Activated CD4-positive, alpha-beta T cell treated with anti-CD3 and anti-CD28 coated beads, Interleukin-2, amount 50 U/mL, for 4 hours (primary cell): ENCODE measurements around the gene CDC40.
"Not testable (repeated sequence)": the region's sequence is repeated elsewhere in the genome, so short reads cannot be mapped to it uniquely, and the experiment has no call there.

Experiments used
- DNase-seq, 2 experiments: peaks; one replicate each; pipeline ENCODE4 v3.0.0-alpha.2; 2020

The CDC40 gene

DNA sequence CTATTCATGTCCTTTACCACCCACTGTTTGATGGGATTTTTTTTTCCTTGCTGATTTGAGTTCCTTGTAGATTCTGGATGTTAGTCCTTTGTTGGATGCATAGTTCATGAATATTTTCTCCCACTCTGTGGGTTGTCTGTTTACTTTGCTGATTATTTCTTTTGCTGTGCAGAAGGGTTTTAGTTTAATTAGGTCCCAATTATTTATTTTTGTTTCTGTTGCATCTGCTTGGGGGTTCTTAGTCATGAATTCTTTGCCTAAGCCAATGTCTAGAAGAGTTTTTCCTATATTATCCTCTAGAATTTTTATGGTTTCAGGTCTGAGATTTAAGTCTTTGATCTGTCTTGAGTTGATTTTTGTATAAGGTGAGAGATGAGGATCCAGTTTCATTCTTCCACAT is 92.6 kb downstream of the CDC40 start:
- not testable (repeated sequence) for DNase-seq

DNA sequence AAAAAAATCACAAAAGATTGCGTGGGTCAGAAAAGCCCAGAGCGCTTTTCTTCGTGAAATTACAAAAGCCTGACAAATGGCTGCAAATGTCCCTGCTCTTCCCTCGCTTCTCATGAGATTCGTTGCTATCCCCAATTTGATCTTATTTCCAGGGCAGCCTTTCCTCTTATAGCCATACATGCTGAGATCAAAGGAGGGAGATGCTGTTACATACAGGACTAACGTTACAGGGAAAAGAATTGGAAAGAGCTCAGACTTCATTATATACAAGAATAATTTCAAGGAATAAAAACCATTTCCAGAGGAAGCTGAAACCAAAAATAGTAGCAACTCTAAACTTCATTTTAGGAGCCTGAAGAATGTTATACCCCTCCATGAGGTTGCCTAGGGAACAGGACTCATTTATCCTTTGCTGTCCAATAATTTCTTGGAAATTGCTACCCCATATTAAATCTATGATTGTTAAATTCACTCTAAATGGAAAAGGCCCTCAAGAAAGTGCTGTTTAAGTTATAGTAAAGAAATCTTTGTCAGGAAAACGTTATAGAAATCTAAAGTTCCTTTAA is 97.0 kb downstream of the CDC40 start:
- DNase-seq: no peak
